ENCODE data around the gene TRNT1.

Gene TRNT1

GRCh38 chr3:3126477-3127431, at the start of gene TRNT1:
Gene TRNT1 (plus strand): TSS chr3:3126940. CDS start chr3:3129041, 2,101 bp downstream.
- DNase-seq (ENCODE audit: low read depth, low spot score), result peak; percentile 94

- DNase-seq (ENCODE audit: low read depth, low spot score), result no peak
Measured at GRCh38 chr3:3080309-3080708, 46.4 kb upstream of the TRNT1 start.

GRCh38 chr3:3081381-3082233, 45.1 kb upstream of the TRNT1 start:
- no peak for DNase-seq (ENCODE audit: low read depth, low spot score)

GRCh38 chr3:3082234-3082924, 44.4 kb upstream of the TRNT1 start:
- DNase-seq (ENCODE audit: low read depth, low spot score), result no peak

GRCh38 chr3:3084890-3085289, 41.9 kb upstream of the TRNT1 start:
- DNase-seq (ENCODE audit: low read depth, low spot score), result no peak

- DNase-seq (ENCODE audit: low read depth, low spot score), result no peak
Measured at GRCh38 chr3:3085782-3086181, 41.0 kb upstream of the TRNT1 start.

- no peak for DNase-seq (ENCODE audit: low read depth, low spot score)
Measured at GRCh38 chr3:3086239-3086638, 40.5 kb upstream of the TRNT1 start.

- no peak for DNase-seq (ENCODE audit: low read depth, low spot score)
Measured at GRCh38 chr3:3087279-3087678, 39.5 kb upstream of the TRNT1 start.

- DNase-seq (ENCODE audit: low read depth, low spot score), result no peak
Measured at GRCh38 chr3:3087716-3088465, 38.8 kb upstream of the TRNT1 start.

GRCh38 chr3:3089017-3089416, 37.7 kb upstream of the TRNT1 start:
- no peak for DNase-seq (ENCODE audit: low read depth, low spot score)

- DNase-seq (ENCODE audit: low read depth, low spot score), result no peak
Measured at GRCh38 chr3:3097958-3098357, 28.8 kb upstream of the TRNT1 start.

GRCh38 chr3:3101660-3102458, 24.9 kb upstream of the TRNT1 start:
- DNase-seq (ENCODE audit: low read depth, low spot score), result no peak

GRCh38 chr3:3102751-3103150, 24.0 kb upstream of the TRNT1 start:
- DNase-seq (ENCODE audit: low read depth, low spot score), result no peak

GRCh38 chr3:3105246-3105645, 21.5 kb upstream of the TRNT1 start:
- no peak for DNase-seq (ENCODE audit: low read depth, low spot score)

GRCh38 chr3:3105815-3106214, 20.9 kb upstream of the TRNT1 start:
- no peak for DNase-seq (ENCODE audit: low read depth, low spot score)

- no peak for DNase-seq (ENCODE audit: low read depth, low spot score)
Measured at GRCh38 chr3:3107181-3107580, 19.6 kb upstream of the TRNT1 start.

- DNase-seq (ENCODE audit: low read depth, low spot score), result no peak
Measured at GRCh38 chr3:3107858-3108257, 18.9 kb upstream of the TRNT1 start.

GRCh38 chr3:3109407-3110298, 17.1 kb upstream of the TRNT1 start:
- DNase-seq (ENCODE audit: low read depth, low spot score), result no peak

GRCh38 chr3:3110299-3110630, 16.5 kb upstream of the TRNT1 start, which contains the start of gene IL5RA:
Gene IL5RA (minus strand): TSS chr3:3110374. CDS start chr3:3104984, 5,390 bp downstream.
- DNase-seq (ENCODE audit: low read depth, low spot score), result no peak
